ENCODE data around the gene EDIL3. TPM values are rescaled to one million over a fixed set of nuclear protein-coding genes. Genes with fewer than 3 reads are reported as not detected.

EDIL3 gene
- total RNA-seq, 2 experiments from 2014 or later, result not detected

DNA sequence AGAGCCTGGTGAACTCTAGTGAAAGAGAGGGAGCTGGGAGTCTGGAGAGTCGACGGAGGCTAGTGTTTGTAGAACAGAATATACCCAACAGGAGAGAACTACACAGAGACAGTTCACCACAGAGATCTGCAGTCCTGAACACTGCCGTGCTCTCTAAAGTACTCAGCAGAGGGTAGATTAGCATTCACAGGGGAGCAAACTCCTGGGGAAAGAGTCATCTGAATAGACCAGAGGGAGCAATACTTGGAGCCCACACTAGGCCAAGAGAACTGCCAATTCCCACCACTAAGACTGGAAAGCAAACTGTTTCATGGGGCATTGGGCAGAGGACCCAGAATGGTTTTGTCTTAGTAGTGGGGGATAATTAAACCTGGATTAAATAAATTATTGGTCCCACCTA is 235.6 kb downstream of the EDIL3 start:
- CTCF ChIA-PET (ENCODE audit: unreplicated experiment), result no interaction called here
- Histone ChIP-seq H3K4me1 (ENCODE audit: insufficient read depth, low read length, poor library complexity, severe bottlenecking) (no peaks in the 10 kb centered on the region), H3K9me3 (ENCODE audit: low read length) (no peaks in the 10 kb centered on the region), H3K36me3 (ENCODE audit: insufficient read depth, low read length) (no peaks in the 10 kb centered on the region), H2AFZ (ENCODE audit: low read length) (no peak overlapping the region), H3K27ac (ENCODE audit: low read depth, low read length, poor library complexity, severe bottlenecking) (no peak overlapping the region), H4K20me1 (ENCODE audit: insufficient read depth, low read length) (no peaks in the 10 kb centered on the region; the same call in 1 of the 2 replicates), H3K4me2 (ENCODE audit: low read length) (no peak overlapping the region), H3K79me2 (ENCODE audit: insufficient read depth, low read depth, low read length) (no peaks in the 10 kb centered on the region), H3K4me3 (ENCODE audit: low read depth, low read length, poor library complexity, severe bottlenecking) (no peak overlapping the region), H3K9me2 (ENCODE audit: insufficient read depth, low read length) (no peaks in the 10 kb centered on the region)
- no peak for TF ChIP-seq EZH2phosphoT487 (IDR thresholded peaks at IDR 0.05; ENCODE audit: borderline replicate concordance, low read depth, low read length)
- TF ChIP-seq, protein P1, sequence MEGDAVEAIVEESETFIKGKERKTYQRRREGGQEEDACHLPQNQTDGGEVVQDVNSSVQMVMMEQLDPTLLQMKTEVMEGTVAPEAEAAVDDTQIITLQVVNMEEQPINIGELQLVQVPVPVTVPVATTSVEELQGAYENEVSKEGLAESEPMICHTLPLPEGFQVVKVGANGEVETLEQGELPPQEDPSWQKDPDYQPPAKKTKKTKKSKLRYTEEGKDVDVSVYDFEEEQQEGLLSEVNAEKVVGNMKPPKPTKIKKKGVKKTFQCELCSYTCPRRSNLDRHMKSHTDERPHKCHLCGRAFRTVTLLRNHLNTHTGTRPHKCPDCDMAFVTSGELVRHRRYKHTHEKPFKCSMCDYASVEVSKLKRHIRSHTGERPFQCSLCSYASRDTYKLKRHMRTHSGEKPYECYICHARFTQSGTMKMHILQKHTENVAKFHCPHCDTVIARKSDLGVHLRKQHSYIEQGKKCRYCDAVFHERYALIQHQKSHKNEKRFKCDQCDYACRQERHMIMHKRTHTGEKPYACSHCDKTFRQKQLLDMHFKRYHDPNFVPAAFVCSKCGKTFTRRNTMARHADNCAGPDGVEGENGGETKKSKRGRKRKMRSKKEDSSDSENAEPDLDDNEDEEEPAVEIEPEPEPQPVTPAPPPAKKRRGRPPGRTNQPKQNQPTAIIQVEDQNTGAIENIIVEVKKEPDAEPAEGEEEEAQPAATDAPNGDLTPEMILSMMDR (conservative IDR thresholded peaks at IDR 0.05; ENCODE audit: low read length), result no peak
- BruUV-seq (replicated peaks), result no TSS peak
- DNase-seq (ENCODE audit: low spot score), result no peak
- POLR2A ChIA-PET, result interaction anchor here (0.7 kb wide), 1 partner anchor 18 kb away, joined by 3 read pairs; no protein-coding TSS in a partner anchor
- intact Hi-C loops (cut with micrococcal nuclease; ENCODE audit: unreplicated experiment), result no loop called here

DNA sequence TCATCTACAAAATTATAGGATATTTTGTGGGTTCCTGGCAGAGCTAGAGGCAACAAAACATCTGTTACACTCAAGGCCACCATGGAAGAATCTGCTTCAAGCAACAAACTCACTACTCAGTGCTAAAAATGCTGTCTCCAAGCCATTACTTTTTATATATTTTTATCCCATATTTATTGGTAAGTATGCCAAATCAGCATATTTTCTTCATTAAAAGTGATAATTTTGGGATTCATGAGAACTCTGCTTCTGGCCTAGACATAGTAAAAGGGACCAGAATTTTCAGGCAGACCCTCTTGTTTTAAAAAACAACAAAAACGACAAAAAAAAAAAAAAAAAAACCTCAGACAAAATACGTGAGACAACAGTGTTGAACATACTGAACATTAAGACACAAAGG is 236.0 kb downstream of the EDIL3 start:
- no peak overlapping the region for H3K27ac ChIP-seq (ENCODE audit: low read depth, low read length, poor library complexity, severe bottlenecking)

DNA sequence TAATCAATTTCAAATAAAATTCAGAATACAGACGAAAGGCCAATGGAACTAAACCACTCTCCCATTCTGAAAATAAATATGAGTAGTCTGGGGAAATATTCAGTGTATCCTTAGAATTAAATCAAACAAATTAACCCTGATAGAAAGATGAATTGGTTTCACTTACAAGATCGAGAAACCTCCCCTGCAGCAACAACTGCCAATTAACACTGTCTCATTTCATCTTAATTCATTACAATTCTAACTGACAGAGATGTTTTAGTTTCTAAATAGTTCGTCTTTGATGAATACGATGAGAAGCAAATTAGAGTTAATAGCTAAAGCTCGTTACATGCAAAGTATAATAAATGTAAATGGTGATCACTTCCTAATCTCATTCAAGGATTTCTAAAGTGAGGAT is 247.1 kb downstream of the EDIL3 start:
- no peaks in the 10 kb centered on the region for H3K36me3 ChIP-seq (ENCODE audit: insufficient read depth, low read length)
- H3K4me1 ChIP-seq (ENCODE audit: insufficient read depth, low read length, poor library complexity, severe bottlenecking), result no peaks in the 10 kb centered on the region
- no peak overlapping the region for H3K4me3 ChIP-seq (ENCODE audit: low read depth, low read length, poor library complexity, severe bottlenecking)
- DNase-seq (ENCODE audit: low spot score), result no peak
- no peaks in the 10 kb centered on the region for H4K20me1 ChIP-seq (ENCODE audit: insufficient read depth, low read length)
- no peak for TF ChIP-seq EZH2phosphoT487 (IDR thresholded peaks at IDR 0.05; ENCODE audit: borderline replicate concordance, low read depth, low read length)
- TF ChIP-seq, protein P1 (conservative IDR thresholded peaks at IDR 0.05; ENCODE audit: low read length), result no peak
- H3K9me3 ChIP-seq (ENCODE audit: low read length), result no peaks in the 10 kb centered on the region
- H3K79me2 ChIP-seq (ENCODE audit: insufficient read depth, low read depth, low read length), result no peaks in the 10 kb centered on the region
- CTCF ChIA-PET (ENCODE audit: unreplicated experiment), result no interaction called here
- H3K4me2 ChIP-seq (ENCODE audit: low read length), result no peak overlapping the region
- BruUV-seq (replicated peaks), result no TSS peak
- H3K27ac ChIP-seq (ENCODE audit: low read depth, low read length, poor library complexity, severe bottlenecking), result no peak overlapping the region
- POLR2A ChIA-PET, result no interaction called here
- H2AFZ ChIP-seq (ENCODE audit: low read length), result no peak overlapping the region
- intact Hi-C loops (cut with micrococcal nuclease; ENCODE audit: unreplicated experiment), result no loop called here
- H3K9me2 ChIP-seq (ENCODE audit: insufficient read depth, low read length), result no peaks in the 10 kb centered on the region

More for the DNA sequence above, 236.0 kb downstream of the EDIL3 start:
- no TSS peak for BruUV-seq (replicated peaks)
- intact Hi-C loops (cut with micrococcal nuclease; ENCODE audit: unreplicated experiment), result no loop called here
- Histone ChIP-seq H3K9me3 (ENCODE audit: low read length) (no peaks in the 10 kb centered on the region), H4K20me1 (ENCODE audit: insufficient read depth, low read length) (no peaks in the 10 kb centered on the region; the same call in 1 of the 2 replicates), H2AFZ (ENCODE audit: low read length) (no peak overlapping the region), H3K9me2 (ENCODE audit: insufficient read depth, low read length) (no peaks in the 10 kb centered on the region), H3K4me1 (ENCODE audit: insufficient read depth, low read length, poor library complexity, severe bottlenecking) (no peaks in the 10 kb centered on the region), H3K4me2 (ENCODE audit: low read length) (no peak overlapping the region), H3K4me3 (ENCODE audit: low read depth, low read length, poor library complexity, severe bottlenecking) (no peak overlapping the region), H3K79me2 (ENCODE audit: insufficient read depth, low read depth, low read length) (no peaks in the 10 kb centered on the region), H3K36me3 (ENCODE audit: insufficient read depth, low read length) (no peaks in the 10 kb centered on the region)
- TF ChIP-seq, protein P1 (conservative IDR thresholded peaks at IDR 0.05; ENCODE audit: low read length), result no peak
- no peak for TF ChIP-seq EZH2phosphoT487 (IDR thresholded peaks at IDR 0.05; ENCODE audit: borderline replicate concordance, low read depth, low read length)
- DNase-seq (ENCODE audit: low spot score), result no peak
- CTCF ChIA-PET (ENCODE audit: unreplicated experiment), result no interaction called here
- POLR2A ChIA-PET, result interaction anchor here (0.7 kb wide), 2 partner anchors 19 to 1120 kb away, joined by 3 read pairs; no protein-coding TSS in a partner anchor
